Cardiac septum (tissue), 1 donor: ENCODE results near the gene EYA3. TPM values are rescaled to one million over a fixed set of nuclear protein-coding genes. Genes with fewer than 3 reads are reported as not detected.

Experiments
- DNase-seq: peaks from one replicate; pipeline ENCODE4 v3.0.0-alpha.2; 2020; ENCODE audit warnings: low spot score
- intact Hi-C: fragments of 100-400 bp; cut with DNase I; formaldehyde crosslinking; loops from one replicate; pipeline ENCODE4 v1.14.0; 2022
- total RNA-seq: library from RNA; stranded (reverse); fragmentation: NEBNext Ultra II Directional; extraction: Animal tissue kit (Norgen Biotek cat#: 25700); gene quantifications from one replicate; pipeline ENCODE4 v1.2.1, GENCODE V29; 2021
- donor health status: DM: no; HTN: no; CAD: no.

EYA3 gene
- total RNA-seq, 1 donor from 2014 or later = 15.9 TPM

- DNase-seq = no peak
- intact Hi-C loops = no loop called here
Measured at GRCh38 chr1:28115267-28115666, 26.9 kb upstream of the EYA3 start.

DNA sequence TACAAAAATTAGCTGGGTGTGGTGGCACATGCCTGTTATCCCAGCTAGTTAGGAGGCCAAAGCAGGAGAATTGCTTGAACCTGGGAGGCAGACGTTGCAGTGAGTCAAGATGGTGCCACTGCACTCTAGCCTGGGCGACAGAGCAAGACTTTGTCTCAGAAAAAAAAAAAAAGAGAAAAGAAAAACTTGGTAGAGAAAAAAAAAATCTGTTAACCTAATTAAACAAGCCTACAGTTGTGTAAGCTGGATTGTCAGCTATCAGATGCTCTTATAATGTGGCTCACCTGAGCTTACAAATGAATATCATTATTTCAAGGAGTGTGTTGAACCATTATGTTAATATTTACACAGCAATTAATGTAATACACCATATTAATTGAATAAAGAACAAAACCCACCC, 26.4 kb upstream of the EYA3 start:
- intact Hi-C loops = no loop called here

GRCh38 chr1:28113242-28113572, 24.8 kb upstream of the EYA3 start:
- intact Hi-C loops = no loop called here
- no peak for DNase-seq

More for the DNA sequence above, 26.4 kb upstream of the EYA3 start:
- DNase-seq = no peak

- intact Hi-C loops = no loop called here
- peak; percentile 79 for DNase-seq
Measured at GRCh38 chr1:28112388-28113241, 24.2 kb upstream of the EYA3 start.

- intact Hi-C loops = no loop called here
- DNase-seq = no peak
Measured at GRCh38 chr1:28111157-28111556, 22.7 kb upstream of the EYA3 start.

DNA sequence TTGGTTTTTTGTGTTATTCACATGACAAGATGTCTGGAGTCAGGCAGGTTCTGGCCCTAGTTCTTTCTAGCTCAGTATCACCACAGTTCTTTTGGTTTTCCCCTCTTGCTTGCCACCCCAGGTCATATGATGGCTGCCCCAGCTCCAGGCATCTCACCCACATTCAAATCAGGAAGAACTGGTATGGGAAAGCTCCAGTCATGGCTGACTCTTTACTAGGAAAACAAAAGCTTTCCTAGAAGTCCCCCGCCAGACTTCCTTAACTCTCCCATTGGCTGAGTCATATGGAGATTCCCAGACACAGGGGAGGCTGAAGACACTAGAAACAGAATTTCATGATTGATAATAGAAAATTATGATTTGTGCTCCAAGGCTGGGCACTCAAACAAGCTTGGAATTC, 22.1 kb upstream of the EYA3 start:
- intact Hi-C loops = no loop called here
- DNase-seq = no peak

DNA sequence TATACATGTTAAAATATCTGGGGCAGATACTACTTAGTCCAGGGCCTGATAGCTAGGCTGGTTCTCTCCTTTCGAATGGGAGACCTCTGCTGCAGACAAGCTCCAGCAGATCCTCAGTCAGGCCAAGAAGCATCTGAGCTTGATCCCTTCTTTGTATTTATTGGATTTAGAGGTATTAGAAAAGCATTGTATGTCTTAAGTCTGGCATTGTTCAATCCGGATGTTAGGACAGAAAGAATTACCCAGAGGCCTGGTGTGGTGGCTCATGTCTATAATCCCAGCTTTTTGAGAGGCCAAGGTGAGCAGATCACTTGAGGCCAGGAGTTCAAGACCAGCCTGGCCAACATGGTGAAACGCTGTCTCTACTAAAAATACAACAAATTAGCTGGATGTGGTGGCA, 21.2 kb upstream of the EYA3 start:
- intact Hi-C loops = no loop called here
- DNase-seq = no peak

GRCh38 chr1:28108001-28108400, 19.6 kb upstream of the EYA3 start:
- no peak for DNase-seq

GRCh38 chr1:28104866-28105467, 16.6 kb upstream of the EYA3 start:
- no peak for DNase-seq
- intact Hi-C loops = no loop called here

More at GRCh38 chr1:28108001-28108400, 19.6 kb upstream of the EYA3 start:
- intact Hi-C loops = no loop called here

DNA sequence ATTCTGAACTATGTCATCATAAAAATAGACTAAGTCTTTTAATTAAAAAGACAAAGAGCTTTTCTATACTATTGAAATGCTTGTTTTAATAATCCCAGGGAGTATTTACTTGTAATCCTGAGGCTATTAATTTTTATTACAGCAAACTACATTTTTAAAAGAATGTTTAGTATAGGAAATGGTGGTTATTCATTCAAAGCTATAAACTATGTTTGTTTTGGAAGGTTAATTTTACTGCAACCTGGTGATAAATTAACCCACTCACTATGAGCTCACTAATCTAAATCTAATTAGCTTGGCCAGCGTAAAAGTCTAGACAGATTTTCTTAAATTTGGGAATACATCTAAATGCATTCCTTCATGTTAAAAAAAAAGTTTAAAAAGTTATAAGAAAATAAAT, 13.8 kb upstream of the EYA3 start:
- DNase-seq = no peak
- intact Hi-C loops = no loop called here

DNA sequence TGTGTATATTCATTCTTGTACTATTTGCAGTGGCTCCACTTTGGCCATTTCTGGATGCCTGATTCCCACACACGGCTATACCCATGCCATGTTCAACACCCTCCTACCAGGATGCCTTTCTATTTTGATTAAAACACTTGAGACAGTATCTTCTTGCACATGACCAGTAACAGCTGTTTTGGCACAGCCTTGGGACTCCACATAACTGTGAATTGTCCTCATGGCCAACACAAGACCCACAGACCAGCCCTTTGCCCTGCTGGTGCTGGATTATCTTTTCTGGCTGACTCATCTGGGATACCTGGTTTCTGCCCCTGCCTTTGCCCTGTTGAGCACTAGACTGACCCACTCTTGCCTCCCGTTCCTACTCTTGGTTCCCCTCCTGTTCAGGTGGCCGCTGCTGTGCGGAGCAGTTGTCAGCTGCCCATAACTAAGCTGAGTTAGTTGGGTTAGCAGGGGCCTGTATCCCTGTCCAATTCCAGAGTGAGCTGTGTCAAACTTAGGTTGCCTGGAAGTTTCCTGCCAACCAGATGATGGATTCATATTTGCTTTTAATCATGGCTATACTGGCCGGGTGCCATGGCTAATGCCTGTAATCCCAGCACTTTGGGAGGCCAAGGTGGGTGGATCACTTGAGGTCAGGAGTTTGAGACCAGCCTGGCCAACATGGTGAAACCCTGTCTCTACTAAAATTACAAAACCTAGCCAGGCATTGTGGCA, 10.8 kb upstream of the EYA3 start:
- intact Hi-C loops = no loop called here
- no peak for DNase-seq

- no peak for DNase-seq
- intact Hi-C loops = no loop called here
Measured at GRCh38 chr1:28097100-28097472, 8.7 kb upstream of the EYA3 start.

DNA sequence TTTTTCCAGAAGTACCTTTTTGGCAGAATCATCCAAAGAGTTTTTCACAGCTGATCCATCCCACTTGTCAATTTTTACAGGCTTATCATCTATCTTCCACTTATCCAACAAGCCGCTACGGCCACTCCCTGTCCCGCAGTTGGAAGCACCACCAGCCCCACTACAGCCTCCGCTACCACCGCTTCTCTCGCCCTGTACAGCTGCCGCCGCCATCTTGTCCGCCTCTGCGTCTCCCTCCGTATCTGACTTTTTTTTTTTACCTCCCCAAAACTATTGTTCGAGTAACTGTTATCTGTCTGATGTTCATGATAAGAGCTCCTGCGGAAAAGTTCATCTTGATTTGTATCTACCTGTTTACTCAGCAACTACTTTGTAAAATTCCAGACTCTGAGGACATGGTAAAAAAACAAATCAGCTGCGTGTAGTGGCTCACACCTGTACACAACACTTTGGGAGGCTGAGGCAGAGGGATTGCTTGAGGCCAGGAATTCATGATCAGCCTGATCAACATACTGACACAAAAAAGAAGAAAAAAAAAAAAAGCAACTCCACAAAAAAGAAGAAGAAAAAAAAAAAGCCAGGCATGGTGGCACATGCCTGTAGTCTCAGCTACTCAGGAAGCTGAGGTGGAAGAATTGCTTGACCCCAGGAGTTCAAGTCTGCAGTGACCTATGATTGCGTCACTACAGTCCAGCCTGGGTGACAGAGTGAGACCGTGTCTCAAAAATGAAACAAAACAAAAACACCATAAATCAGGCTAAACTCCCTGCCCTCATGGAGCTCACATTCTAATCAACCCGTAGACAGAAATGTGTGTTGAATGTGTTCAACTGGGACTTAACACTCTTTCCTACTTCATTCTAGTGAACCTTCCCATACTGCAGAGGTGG, 8.0 kb upstream of the EYA3 start:
- DNase-seq = no peak
- intact Hi-C loops = no loop called here

DNA sequence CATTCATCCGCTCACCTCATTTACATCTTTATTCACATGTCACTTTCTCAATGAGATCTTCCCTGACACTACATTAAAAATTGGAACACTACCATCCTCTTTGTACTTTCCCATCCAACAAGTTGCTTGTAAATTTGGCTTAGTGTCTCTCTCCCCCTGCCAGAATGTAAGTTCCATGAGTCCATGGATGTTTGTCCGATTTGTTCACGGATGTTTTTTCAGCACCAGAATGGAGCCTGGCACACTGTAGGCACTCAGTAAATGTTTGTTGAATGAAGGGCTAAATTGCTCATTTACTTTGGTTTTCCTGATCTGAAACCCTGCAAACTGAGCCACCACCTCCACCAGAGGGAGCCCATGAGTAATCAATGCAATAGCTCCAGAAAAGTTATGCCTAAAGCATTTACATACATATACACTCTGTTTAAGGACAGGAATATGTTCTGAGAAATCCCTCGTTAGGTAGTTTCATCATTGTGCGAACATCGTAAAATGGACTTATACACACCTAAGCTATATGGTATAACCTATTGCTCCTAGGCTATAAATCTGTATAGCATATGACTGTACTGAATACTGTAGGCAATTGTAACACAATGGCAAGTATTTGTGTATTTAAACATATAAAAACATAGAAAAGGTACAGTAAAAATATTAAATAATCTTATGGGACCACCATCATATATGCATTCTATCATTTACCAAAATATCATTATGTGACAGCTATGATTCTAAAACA, 2.8 kb upstream of the EYA3 start:
- no peak for DNase-seq
- intact Hi-C loops = loop anchor here (1.0 kb wide), 1 partner anchor 118 kb away; no protein-coding TSS in a partner anchor

- DNase-seq = no peak
- intact Hi-C loops = no loop called here
Measured at GRCh38 chr1:28087614-28088167, 719 bp downstream of the EYA3 start.

- intact Hi-C loops = no loop called here
- no peak for DNase-seq
Measured at GRCh38 chr1:28086651-28087050, 1.8 kb downstream of the EYA3 start.

- no peak for DNase-seq
- intact Hi-C loops = no loop called here
Measured at GRCh38 chr1:28085129-28085528, 3.3 kb downstream of the EYA3 start.

GRCh38 chr1:28083876-28084275, 4.5 kb downstream of the EYA3 start:
- no peak for DNase-seq
- intact Hi-C loops = no loop called here
